ENCODE measurements around the gene COX19.

Gene COX19

GRCh38 chr7:979151-979550 is 3.8 kb upstream of the COX19 start:
- H3K27ac Mint-ChIP-seq, result no peak overlapping the region
- H3K36me3 Mint-ChIP-seq, result no peaks in the 10 kb centered on the region
- no peak overlapping the region for H3K4me3 Mint-ChIP-seq
- no peaks in the 10 kb centered on the region for H3K9me3 Mint-ChIP-seq (ENCODE audit: low read depth)
- no peaks in the 10 kb centered on the region for H3K27me3 Mint-ChIP-seq
- peaks cover 3% of the 10 kb centered on the region for H3K4me1 Mint-ChIP-seq (ENCODE audit: low read depth)

DNA sequence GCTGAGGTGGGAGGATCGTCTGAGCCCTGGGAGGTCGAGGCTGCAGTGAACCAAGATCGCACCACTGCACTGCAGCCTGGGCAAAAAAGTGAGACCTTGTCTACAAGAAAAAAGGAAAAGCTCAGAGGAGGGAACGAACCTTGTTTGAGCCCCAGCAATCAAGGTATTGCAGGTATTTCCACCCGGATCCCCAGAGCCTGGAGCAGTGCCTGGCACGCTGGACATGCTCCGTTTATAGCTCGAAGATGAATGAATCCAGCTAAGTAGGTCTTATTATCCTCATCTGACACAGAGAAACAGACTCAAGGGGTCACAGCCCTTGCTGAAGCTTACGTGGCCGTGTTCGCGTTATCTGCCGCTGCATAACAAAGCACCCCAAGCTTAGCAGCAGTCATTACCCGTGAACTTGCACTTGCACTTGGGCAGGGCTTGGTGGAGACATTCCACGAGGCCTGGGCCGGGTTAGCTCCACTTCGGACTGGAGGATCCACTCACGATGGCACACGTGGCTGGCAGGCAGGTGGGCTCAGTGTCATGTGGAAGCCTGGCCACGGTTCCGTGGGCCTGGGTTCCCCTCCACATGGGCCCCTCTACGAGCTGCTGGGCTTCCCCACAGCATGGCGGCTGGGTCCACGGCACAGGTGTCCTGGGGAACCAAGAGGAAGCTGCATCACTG is 3.2 kb upstream of the COX19 start:
- no peak overlapping the region for H3K27ac Mint-ChIP-seq
- no peaks in the 10 kb centered on the region for H3K36me3 Mint-ChIP-seq
- H3K27me3 Mint-ChIP-seq, result no peaks in the 10 kb centered on the region
- no peak overlapping the region for H3K4me3 Mint-ChIP-seq
- no peaks in the 10 kb centered on the region for H3K9me3 Mint-ChIP-seq (ENCODE audit: low read depth)
- peaks cover 3% of the 10 kb centered on the region for H3K4me1 Mint-ChIP-seq (ENCODE audit: low read depth)

DNA sequence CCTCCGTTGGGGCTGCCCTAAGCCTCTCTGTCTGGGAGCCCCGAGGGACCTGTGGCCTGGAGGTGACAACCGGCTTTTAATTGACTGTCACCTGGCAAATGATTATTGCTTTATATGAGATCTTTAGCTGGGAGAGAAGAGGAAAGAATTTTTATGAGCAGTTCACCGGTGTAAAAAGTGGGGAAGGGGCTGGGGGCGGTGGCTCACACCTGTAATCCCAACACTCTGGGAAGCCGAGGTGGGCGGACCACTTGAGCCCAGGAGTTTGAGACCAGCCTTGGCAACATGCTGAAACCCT is 2.6 kb upstream of the COX19 start:
- Mint-ChIP-seq H3K27ac (no peak overlapping the region), H3K9me3 (ENCODE audit: low read depth) (no peaks in the 10 kb centered on the region), H3K36me3 (no peaks in the 10 kb centered on the region), H3K4me3 (no peak overlapping the region), H3K27me3 (no peaks in the 10 kb centered on the region), H3K4me1 (ENCODE audit: low read depth) (peaks cover 9% of the 10 kb centered on the region)

DNA sequence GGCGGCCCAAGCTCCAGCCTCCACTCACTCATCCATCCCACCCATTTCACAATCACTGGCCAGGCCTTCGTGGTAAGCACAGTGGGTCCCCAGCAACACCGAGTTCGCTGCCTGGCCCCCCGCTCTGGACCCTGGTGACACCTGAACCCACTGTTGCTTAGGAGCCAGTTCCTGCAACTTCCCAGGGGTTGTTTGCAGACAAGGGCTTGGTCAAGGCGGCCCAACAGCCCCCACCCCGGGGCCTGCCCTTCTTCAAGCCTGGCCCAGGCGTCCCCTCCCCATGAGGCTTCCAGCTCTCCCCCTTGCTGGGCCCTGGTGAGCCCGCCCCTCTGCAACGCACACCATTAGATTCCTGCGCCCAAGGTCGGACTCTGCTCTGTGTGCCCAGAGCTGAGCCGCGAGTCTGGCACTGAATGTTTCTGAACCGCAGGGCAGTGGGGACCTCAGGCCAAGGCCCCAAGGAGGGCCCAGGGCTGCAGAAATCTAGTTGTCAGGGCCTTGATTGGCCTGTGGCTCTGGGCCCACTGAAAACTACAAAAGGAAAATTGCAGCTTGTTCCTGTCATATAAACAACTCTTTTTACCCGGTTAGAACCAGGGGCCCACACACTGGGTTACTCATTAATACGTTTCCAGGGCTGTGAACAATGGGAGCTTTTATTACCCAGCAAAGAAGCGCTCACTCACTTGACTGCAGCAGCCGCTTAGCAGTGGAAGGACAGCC is 2.1 kb upstream of the COX19 start:
- Mint-ChIP-seq H3K4me1 (ENCODE audit: low read depth) (peaks cover 14% of the 10 kb centered on the region), H3K27ac (no peak overlapping the region), H3K36me3 (no peaks in the 10 kb centered on the region), H3K4me3 (no peak overlapping the region), H3K9me3 (ENCODE audit: low read depth) (no peaks in the 10 kb centered on the region), H3K27me3 (no peaks in the 10 kb centered on the region)

DNA sequence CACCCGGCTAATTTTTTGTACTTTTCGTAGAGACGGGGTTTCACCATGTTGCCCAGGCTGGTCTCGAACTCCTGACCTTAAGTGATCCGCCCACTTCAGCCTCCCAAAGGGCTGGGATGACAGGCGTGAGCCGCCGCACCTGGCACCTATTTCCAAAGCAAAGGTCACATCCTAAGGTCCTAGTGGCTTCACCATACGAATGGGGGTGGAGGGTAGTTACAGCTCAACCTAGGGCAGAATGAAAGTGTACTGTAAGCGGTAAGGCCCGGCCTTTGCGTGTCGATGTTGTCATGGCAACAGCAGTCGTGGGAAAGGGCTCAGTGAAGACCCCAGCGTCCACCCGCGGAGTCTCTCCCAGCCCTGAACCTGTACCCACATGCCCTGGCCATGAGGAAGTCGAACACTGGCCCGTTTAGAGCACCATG is 1.6 kb upstream of the COX19 start:
- no peak overlapping the region for H3K4me3 Mint-ChIP-seq
- no peaks in the 10 kb centered on the region for H3K9me3 Mint-ChIP-seq (ENCODE audit: low read depth)
- no peak overlapping the region for H3K27ac Mint-ChIP-seq
- no peaks in the 10 kb centered on the region for H3K27me3 Mint-ChIP-seq
- peaks cover 20% of the 10 kb centered on the region for H3K4me1 Mint-ChIP-seq (ENCODE audit: low read depth)
- no peaks in the 10 kb centered on the region for H3K36me3 Mint-ChIP-seq

GRCh38 chr7:975702-976473 is 539 bp upstream of the COX19 start:
- Mint-ChIP-seq H3K27ac (no peak overlapping the region), H3K27me3 (no peaks in the 10 kb centered on the region), H3K36me3 (no peaks in the 10 kb centered on the region), H3K4me3 (peak overlapping the region; percentile 42), H3K4me1 (ENCODE audit: low read depth) (peaks cover 25% of the 10 kb centered on the region), H3K9me3 (ENCODE audit: low read depth) (no peaks in the 10 kb centered on the region)

GRCh38 chr7:974172-974571 is 1.2 kb downstream of the COX19 start:
- Mint-ChIP-seq H3K4me1 (ENCODE audit: low read depth) (peaks cover 28% of the 10 kb centered on the region), H3K9me3 (ENCODE audit: low read depth) (no peaks in the 10 kb centered on the region), H3K27me3 (no peaks in the 10 kb centered on the region), H3K27ac (peak overlapping the region; percentile 94), H3K4me3 (peak overlapping the region; percentile 94), H3K36me3 (no peaks in the 10 kb centered on the region)

DNA sequence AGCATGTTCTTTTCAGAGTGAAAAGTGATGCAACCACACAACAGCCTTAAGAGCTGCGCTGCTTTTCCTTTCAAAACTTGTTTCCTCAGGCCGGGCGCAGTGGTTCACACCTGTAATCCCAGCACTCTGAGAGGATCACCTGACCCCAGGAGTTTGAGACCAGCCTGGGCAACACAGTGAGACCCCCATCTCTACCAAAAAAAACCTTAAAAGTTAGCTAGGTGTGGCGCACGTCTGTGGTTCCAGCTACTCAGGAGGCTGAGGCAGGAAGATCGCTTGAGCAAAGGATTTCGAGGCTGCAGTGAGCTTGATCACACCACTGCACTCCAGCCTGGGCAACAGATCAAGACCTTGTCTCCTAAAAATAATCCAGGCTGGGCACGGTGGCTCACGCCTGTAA is 2.0 kb downstream of the COX19 start:
- Mint-ChIP-seq H3K36me3 (no peaks in the 10 kb centered on the region), H3K4me1 (ENCODE audit: low read depth) (peaks cover 28% of the 10 kb centered on the region), H3K9me3 (ENCODE audit: low read depth) (no peaks in the 10 kb centered on the region), H3K4me3 (peak overlapping the region; percentile 67), H3K27me3 (no peaks in the 10 kb centered on the region), H3K27ac (no peak overlapping the region)

- Mint-ChIP-seq H3K4me3 (peak overlapping the region; percentile 67), H3K9me3 (ENCODE audit: low read depth) (no peaks in the 10 kb centered on the region), H3K36me3 (no peaks in the 10 kb centered on the region), H3K27ac (no peak overlapping the region), H3K4me1 (ENCODE audit: low read depth) (peaks cover 28% of the 10 kb centered on the region), H3K27me3 (no peaks in the 10 kb centered on the region)
Measured at GRCh38 chr7:972676-973309, 2.6 kb downstream of the COX19 start.

- H3K36me3 Mint-ChIP-seq, result no peaks in the 10 kb centered on the region
- H3K27me3 Mint-ChIP-seq, result no peaks in the 10 kb centered on the region
- no peaks in the 10 kb centered on the region for H3K9me3 Mint-ChIP-seq (ENCODE audit: low read depth)
- peak overlapping the region; percentile 32 for H3K4me3 Mint-ChIP-seq
- H3K27ac Mint-ChIP-seq, result peak overlapping the region; percentile 73
- H3K4me1 Mint-ChIP-seq (ENCODE audit: low read depth), result peaks cover 28% of the 10 kb centered on the region
Measured at GRCh38 chr7:972110-972509, 3.2 kb downstream of the COX19 start.

- no peaks in the 10 kb centered on the region for H3K27me3 Mint-ChIP-seq
- no peak overlapping the region for H3K4me3 Mint-ChIP-seq
- peak overlapping the region; percentile 54 for H3K27ac Mint-ChIP-seq
- no peaks in the 10 kb centered on the region for H3K9me3 Mint-ChIP-seq (ENCODE audit: low read depth)
- H3K36me3 Mint-ChIP-seq, result no peaks in the 10 kb centered on the region
- H3K4me1 Mint-ChIP-seq (ENCODE audit: low read depth), result peaks cover 30% of the 10 kb centered on the region
Measured at GRCh38 chr7:970744-971143, 4.6 kb downstream of the COX19 start.

GRCh38 chr7:969403-969802 is 5.9 kb downstream of the COX19 start:
- Mint-ChIP-seq H3K9me3 (ENCODE audit: low read depth) (no peaks in the 10 kb centered on the region), H3K27me3 (no peaks in the 10 kb centered on the region), H3K36me3 (no peaks in the 10 kb centered on the region), H3K4me3 (no peak overlapping the region), H3K4me1 (ENCODE audit: low read depth) (peaks cover 38% of the 10 kb centered on the region), H3K27ac (no peak overlapping the region)

DNA sequence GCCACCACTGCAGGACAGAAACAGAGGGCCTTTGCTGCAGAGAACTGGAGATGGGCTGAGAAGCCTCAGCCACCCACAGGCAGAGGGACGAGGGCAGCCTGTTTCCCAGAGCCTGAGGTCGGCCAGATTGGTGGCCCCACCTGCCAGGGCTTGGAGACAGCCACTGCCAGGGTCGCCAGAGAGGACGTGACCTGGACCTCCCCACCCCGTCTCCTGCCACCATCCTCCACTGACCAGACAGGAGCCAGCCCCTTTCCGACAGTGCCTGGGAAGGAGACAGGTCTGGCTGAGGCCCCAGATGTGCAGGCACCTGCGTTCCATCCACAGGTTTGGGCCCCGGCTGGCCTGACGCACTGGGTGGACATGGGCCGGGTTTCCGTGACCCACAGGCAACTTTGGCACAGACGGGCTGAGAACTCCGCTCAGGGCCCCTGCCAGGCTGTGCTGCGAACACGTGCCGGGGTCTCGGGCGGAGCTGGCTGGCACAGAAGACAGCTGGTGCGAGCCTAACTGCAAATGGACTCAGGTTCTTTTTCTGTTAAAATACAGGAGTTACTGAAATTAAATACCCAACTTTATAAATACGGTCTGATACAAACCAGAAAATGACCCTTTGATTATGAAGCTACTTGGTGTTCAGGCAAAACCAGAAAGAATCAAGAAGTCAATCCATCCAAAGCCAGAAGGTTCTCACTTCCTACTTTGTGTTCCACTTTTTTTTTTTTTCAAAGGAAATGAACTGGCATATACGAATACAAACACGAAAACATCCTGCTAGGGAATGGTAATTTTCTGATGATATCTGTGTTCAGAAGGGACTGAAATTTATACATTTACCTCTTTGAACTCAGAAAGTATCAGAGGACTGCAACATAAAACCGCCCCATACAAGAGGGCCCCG is 6.9 kb downstream of the COX19 start:
- Mint-ChIP-seq H3K36me3 (no peaks in the 10 kb centered on the region), H3K4me3 (no peak overlapping the region), H3K9me3 (ENCODE audit: low read depth) (no peaks in the 10 kb centered on the region), H3K4me1 (ENCODE audit: low read depth) (peaks cover 40% of the 10 kb centered on the region), H3K27ac (no peak overlapping the region), H3K27me3 (no peaks in the 10 kb centered on the region)

DNA sequence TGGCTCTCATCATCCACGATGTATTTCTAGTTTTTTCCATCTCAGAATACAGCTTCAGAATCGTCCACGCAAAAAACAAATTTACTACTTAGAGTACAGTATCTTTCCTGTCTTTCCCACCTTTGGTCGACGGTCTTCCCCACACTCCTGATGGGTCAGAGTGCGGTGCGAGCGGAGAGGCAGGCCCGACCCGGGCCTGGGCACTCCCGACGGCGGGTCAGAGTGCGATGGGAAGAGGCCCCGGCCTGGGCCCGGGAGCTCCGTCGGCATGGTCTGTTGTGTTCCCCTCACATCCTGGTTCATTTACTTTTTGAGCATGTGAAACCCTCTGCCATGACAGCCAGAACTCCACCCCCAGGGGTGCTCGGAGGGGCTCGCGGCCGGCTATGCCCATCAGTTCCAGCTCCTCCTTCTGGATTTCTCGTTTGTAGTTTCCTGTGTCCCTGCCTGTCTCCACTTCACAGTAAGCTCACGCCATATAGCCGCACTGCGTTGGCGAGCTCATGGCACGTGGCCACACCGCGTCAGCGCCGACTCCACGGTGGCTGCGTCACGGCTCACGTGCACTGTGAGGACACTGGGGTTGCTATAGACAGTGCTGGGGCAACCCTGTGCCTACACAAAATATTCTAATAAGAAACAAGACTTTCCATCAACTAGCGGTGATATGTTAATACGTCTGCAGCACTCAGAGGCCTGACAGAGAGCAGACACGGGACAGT is 7.8 kb downstream of the COX19 start:
- Mint-ChIP-seq H3K36me3 (no peaks in the 10 kb centered on the region), H3K27me3 (no peaks in the 10 kb centered on the region), H3K4me1 (ENCODE audit: low read depth) (peaks cover 32% of the 10 kb centered on the region), H3K4me3 (no peak overlapping the region), H3K27ac (peak overlapping the region; percentile 22), H3K9me3 (ENCODE audit: low read depth) (no peaks in the 10 kb centered on the region)
